Measurements from ENCODE around the gene EDN1.
A peak's percentile ranks its signal among the peaks of the same experiment; 100 is the strongest.

The EDN1 gene

GRCh38 chr6:12270551-12271230 is 19.5 kb upstream of the EDN1 start:
- no peak for DNase-seq

GRCh38 chr6:12271594-12271993 is 18.6 kb upstream of the EDN1 start:
- DNase-seq: no peak

- no peak for DNase-seq
Measured at GRCh38 chr6:12271997-12272396, 18.2 kb upstream of the EDN1 start.

- DNase-seq: no peak
Measured at GRCh38 chr6:12275107-12275506, 15.1 kb upstream of the EDN1 start.

GRCh38 chr6:12276930-12277315 is 13.2 kb upstream of the EDN1 start:
- no peak for DNase-seq

- no peak for DNase-seq
Measured at GRCh38 chr6:12277386-12277785, 12.8 kb upstream of the EDN1 start.

- no peak for DNase-seq
Measured at GRCh38 chr6:12278915-12279314, 11.2 kb upstream of the EDN1 start.

GRCh38 chr6:12279322-12280091 is 10.7 kb upstream of the EDN1 start:
- no peak for DNase-seq

GRCh38 chr6:12280458-12280857 is 9.7 kb upstream of the EDN1 start:
- no peak for DNase-seq

GRCh38 chr6:12280902-12281301 is 9.3 kb upstream of the EDN1 start:
- DNase-seq: no peak

- DNase-seq: no peak
Measured at GRCh38 chr6:12283904-12284303, 6.3 kb upstream of the EDN1 start.

GRCh38 chr6:12286373-12287110 is 3.6 kb upstream of the EDN1 start:
- DNase-seq: no peak

- no peak for DNase-seq
Measured at GRCh38 chr6:12288211-12288618, 1.9 kb upstream of the EDN1 start.

GRCh38 chr6:12288914-12289313 is 1.2 kb upstream of the EDN1 start:
- no peak for DNase-seq

GRCh38 chr6:12289365-12289919 is 719 bp upstream of the EDN1 start:
- DNase-seq: peak; percentile 35

- no peak for DNase-seq
Measured at GRCh38 chr6:12291071-12291838, 1.1 kb downstream of the EDN1 start.

GRCh38 chr6:12291839-12292604 is 1.9 kb downstream of the EDN1 start:
- DNase-seq: no peak

GRCh38 chr6:12293235-12293930 is 3.2 kb downstream of the EDN1 start:
- no peak for DNase-seq

- no peak for DNase-seq
Measured at GRCh38 chr6:12293931-12294807, 4.0 kb downstream of the EDN1 start.

- DNase-seq: no peak
Measured at GRCh38 chr6:12294851-12295536, 4.8 kb downstream of the EDN1 start.

All from CD4-positive, alpha-beta T cell treated with Interleukin-12 subunit alpha and Interleukin-12 subunit beta, for 1 hour (primary cell).